Muscle of leg (tissue), 11 donors: ENCODE measurements around the gene PSMA6. TPM values are rescaled to one million over a fixed set of nuclear protein-coding genes. Genes with fewer than 3 reads are reported as not detected.

Source experiments
- DNase-seq: peaks from one replicate; pipeline ENCODE4 v3.0.0; 2013
- H3K27ac ChIP-seq: one replicate; pipeline ENCODE4 v1.5.1; 2013; ENCODE audit warnings: mild to moderate bottlenecking, low read length, control low read depth
- H3K27me3 ChIP-seq: one replicate; pipeline ENCODE4 v1.6.1; 2013; ENCODE audit warnings: low read length; ENCODE audit not compliant: control insufficient read depth, insufficient read depth
- H3K36me3 ChIP-seq: one replicate; pipeline ENCODE4 v1.6.1; 2013; ENCODE audit warnings: low read length; ENCODE audit not compliant: control insufficient read depth, insufficient read depth
- H3K4me1 ChIP-seq: one replicate; pipeline ENCODE4 v1.6.1; 2013; ENCODE audit warnings: low read length; ENCODE audit not compliant: control insufficient read depth, insufficient read depth
- H3K4me3 ChIP-seq: one replicate; pipeline ENCODE4 v1.5.1; 2013; ENCODE audit warnings: low read length, control low read depth
- H3K9me3 ChIP-seq: replicated peaks from 2 replicates; pipeline ENCODE4 v1.6.1; 2013; ENCODE audit warnings: low read depth, low read length; ENCODE audit not compliant: control insufficient read depth
- WGBS: methylation state at CpG from one replicate; pipeline ENCODE4 v1.1.5; 2013; ENCODE audit warnings: missing lambda C conversion rate; ENCODE audit not compliant: insufficient coverage; 5-methylcytosine and 5-hydroxymethylcytosine counted together
- polyA plus RNA-seq, 8 donors: library from polyadenylated mRNA; unstranded; fragments of 120-200 nt; gene quantifications; one replicate each; pipeline versions ENCODE4 v1.2.1 to v1.2.3, GENCODE V29; 2013; ENCODE audit warnings: inconsistent platforms in 1 of 8, low replicate concordance in 1 of 8; ENCODE audit not compliant: insufficient read length in 8 of 8, insufficient read depth in 1 of 8
- total RNA-seq: library from RNA; stranded (reverse); fragments of 120-200 nt; gene quantifications from one replicate; pipeline ENCODE4 v1.2.4, GENCODE V29; 2013

The PSMA6 gene
- total and polyA plus RNA-seq, 9 donors = 161 to 218 (median 181) TPM

- Histone ChIP-seq H3K27ac (no peak overlapping the region), H3K36me3 (peaks cover 17% of the 10 kb centered on the region), H3K4me1 (no peaks in the 10 kb centered on the region), H3K9me3 (no peaks in the 10 kb centered on the region), H3K27me3 (no peaks in the 10 kb centered on the region), H3K4me3 (no peak overlapping the region)
- WGBS = no CpG with 5 or more reads among the region's 3 CpGs
- no peak for DNase-seq
Observed at GRCh38 chr14:35305633-35306032, 13.5 kb downstream of the PSMA6 start.

DNA sequence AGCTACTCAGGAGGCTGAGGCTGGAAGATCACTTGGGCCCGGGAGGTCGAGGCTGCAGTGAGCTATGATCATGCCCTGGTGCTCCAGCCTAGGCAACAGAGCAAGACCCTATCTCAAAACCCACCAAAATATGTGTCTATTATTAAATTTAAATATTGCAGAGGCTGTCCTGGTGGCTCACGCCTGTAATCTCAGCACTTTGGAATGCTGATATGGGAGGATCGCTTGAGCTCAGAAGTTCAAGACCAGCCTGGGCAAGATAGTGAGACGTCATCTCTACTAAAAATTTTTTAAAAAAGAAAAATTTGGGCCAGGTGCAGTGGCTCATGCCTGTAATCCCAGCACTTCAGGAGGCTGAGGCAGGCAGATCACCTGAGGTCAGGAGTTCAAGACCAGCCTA lies 13.9 kb downstream of the PSMA6 start:
- H3K27me3 ChIP-seq = no peaks in the 10 kb centered on the region
- H3K36me3 ChIP-seq = peaks cover 18% of the 10 kb centered on the region
- no peak overlapping the region for H3K4me3 ChIP-seq
- WGBS = no CpG with 5 or more reads among the region's 5 CpGs
- H3K9me3 ChIP-seq = no peaks in the 10 kb centered on the region
- DNase-seq = no peak
- H3K4me1 ChIP-seq = no peaks in the 10 kb centered on the region
- no peak overlapping the region for H3K27ac ChIP-seq

DNA sequence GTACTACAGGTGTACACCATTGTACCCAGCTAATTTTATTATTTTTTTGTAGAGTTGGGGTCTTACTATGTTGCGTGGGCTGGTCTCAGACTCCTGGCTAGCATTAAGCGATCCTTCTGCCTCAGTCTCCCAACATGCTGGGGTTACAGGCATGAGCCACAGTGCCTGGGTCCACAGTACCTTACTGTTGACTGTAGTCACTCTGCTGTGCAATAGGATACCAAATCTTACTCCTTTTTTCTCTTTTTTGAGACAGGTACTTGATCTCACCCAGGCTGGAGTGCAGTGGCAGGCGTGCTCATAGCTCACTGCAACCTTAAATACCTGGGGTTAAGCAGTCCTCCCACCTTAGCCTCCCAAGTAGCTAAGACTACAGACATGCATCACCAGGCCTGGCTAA lies 25.6 kb downstream of the PSMA6 start:
- H3K36me3 ChIP-seq = peaks cover 26% of the 10 kb centered on the region
- no peak for DNase-seq

GRCh38 chr14:35319509-35319908 lies 27.3 kb downstream of the PSMA6 start:
- no CpG with 5 or more reads among the region's 4 CpGs for WGBS
- Histone ChIP-seq H3K27ac (no peak overlapping the region), H3K9me3 (no peaks in the 10 kb centered on the region), H3K4me3 (no peak overlapping the region), H3K36me3 (peaks cover 21% of the 10 kb centered on the region), H3K4me1 (no peaks in the 10 kb centered on the region), H3K27me3 (no peaks in the 10 kb centered on the region)
- no peak for DNase-seq

More for the DNA sequence above, 25.6 kb downstream of the PSMA6 start:
- 100% methylated on average over 1 of the region's 3 CpGs for WGBS
- Histone ChIP-seq H3K27ac (no peak overlapping the region), H3K4me1 (no peaks in the 10 kb centered on the region), H3K27me3 (no peaks in the 10 kb centered on the region), H3K4me3 (no peak overlapping the region), H3K9me3 (no peaks in the 10 kb centered on the region)

- Histone ChIP-seq H3K4me1 (no peaks in the 10 kb centered on the region), H3K27ac (no peak overlapping the region), H3K4me3 (no peak overlapping the region), H3K36me3 (peaks cover 15% of the 10 kb centered on the region), H3K9me3 (no peaks in the 10 kb centered on the region), H3K27me3 (no peaks in the 10 kb centered on the region)
- no peak for DNase-seq
- WGBS = no CpG with 5 or more reads among the region's 2 CpGs
Observed at GRCh38 chr14:35320472-35320871, 28.3 kb downstream of the PSMA6 start.

DNA sequence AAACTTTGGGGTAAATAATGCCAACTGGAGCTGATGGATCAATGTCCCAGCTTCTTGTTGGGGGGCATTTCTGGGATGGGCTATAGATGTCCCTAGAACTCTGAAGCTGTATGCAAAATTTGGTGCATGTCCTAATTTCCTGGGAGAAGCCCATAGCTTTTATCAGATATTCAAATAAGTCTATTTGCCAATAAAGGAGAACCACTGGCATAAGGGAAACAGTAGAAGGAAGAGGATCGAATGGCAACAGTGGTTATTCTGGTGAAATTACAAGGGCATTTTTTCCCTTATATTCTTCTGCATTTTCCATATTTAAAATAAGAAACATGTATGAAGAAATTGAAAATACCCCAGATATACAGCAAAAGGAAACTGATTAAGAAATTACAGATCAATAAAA lies 34.2 kb downstream of the PSMA6 start:
- Histone ChIP-seq H3K27me3 (no peaks in the 10 kb centered on the region), H3K4me1 (no peaks in the 10 kb centered on the region), H3K4me3 (no peak overlapping the region), H3K9me3 (no peaks in the 10 kb centered on the region), H3K36me3 (no peaks in the 10 kb centered on the region), H3K27ac (no peak overlapping the region)
- no CpG with 5 or more reads among the region's 1 CpG for WGBS
- no peak for DNase-seq

DNA sequence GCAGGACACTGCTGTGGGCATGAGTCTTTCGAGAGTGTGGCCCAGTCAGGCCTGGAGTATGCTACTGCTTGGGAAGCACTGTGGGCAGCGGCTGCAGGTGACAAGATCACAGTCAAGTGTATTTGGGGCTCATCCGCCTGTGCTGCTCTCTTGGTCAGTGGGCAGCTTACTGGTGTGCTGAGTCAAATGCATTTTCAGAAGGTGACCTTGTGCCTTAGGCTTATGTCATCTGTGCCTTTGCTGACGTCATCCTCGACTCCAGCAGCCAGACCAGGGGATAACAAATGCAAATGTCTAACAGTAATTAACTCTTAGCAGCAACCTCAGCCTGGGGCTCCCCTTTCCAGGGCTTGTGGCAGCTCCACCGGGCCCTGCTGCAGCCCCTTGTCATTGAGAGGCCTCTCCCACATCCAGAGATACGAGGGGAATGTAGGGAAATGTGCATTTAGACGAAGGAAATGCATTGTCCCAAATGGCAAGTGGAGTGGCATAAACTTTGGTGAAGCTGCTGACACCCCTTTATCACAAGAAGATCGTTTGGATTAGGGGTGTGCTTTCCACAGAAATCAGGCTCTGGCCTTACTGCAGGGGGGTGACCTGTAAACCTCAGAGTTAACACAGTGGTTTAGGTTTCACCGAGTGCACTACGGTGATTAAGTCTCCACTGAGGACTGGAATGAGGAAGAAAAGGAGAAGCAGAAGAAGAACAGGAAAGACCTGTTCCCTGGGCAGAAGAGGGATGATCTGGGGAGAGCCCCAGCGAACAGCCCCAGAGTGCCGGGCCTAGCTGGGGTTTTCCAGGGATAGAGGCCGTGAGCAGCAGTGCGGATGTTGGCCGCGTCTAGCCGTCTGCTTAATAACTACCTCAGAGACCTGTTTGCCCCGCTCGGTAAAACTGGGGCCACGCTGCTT lies 39.7 kb downstream of the PSMA6 start:
- 77% methylated on average over 17 of the region's 21 CpGs for WGBS
- Histone ChIP-seq H3K36me3 (no peaks in the 10 kb centered on the region), H3K4me3 (no peak overlapping the region), H3K9me3 (no peaks in the 10 kb centered on the region), H3K4me1 (peaks cover 21% of the 10 kb centered on the region), H3K27me3 (no peaks in the 10 kb centered on the region), H3K27ac (no peak overlapping the region)
- DNase-seq = no peak

GRCh38 chr14:35332517-35333263 lies 40.5 kb downstream of the PSMA6 start:
- Histone ChIP-seq H3K27ac (no peak overlapping the region), H3K4me1 (peaks cover 29% of the 10 kb centered on the region), H3K36me3 (no peaks in the 10 kb centered on the region), H3K4me3 (no peak overlapping the region), H3K9me3 (no peaks in the 10 kb centered on the region), H3K27me3 (no peaks in the 10 kb centered on the region)
- WGBS = 88% methylated on average over 6 of the region's 11 CpGs
- DNase-seq = no peak

GRCh38 chr14:35333264-35333730 lies 41.1 kb downstream of the PSMA6 start:
- Histone ChIP-seq H3K27ac (no peak overlapping the region), H3K9me3 (no peaks in the 10 kb centered on the region), H3K4me1 (peaks cover 30% of the 10 kb centered on the region), H3K27me3 (no peaks in the 10 kb centered on the region), H3K36me3 (no peaks in the 10 kb centered on the region), H3K4me3 (no peak overlapping the region)
- 37% methylated on average over 6 of the region's 8 CpGs for WGBS
- no peak for DNase-seq
